Measurements from ENCODE around the gene ROBO1. TPM values are rescaled to one million over a fixed set of nuclear protein-coding genes. Genes with fewer than 3 reads are reported as not detected.

ROBO1 gene
- total RNA-seq, 1 experiment from 2014 or later = 35.5 TPM

DNA sequence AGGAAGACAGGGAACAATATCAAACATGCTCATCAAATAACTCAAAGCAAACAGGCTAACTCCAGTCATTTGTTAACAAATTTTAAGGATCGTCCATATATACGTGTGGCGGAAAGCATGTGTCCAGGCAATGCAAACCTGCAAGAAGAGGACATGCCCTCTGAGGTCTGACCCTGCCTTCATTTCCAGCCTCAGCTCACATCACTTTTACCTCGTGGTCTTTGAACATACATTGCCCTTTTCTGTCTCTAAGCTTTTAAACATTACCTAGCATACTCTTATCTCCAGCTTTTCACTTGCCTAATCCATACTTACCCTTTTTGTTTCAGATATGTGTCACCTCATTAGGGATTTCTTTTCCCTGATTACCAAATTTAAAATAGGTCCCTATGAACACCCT lies 944.4 kb downstream of the ROBO1 start:
- Histone ChIP-seq H3K4me1 (ENCODE audit: insufficient read depth, low read length) (peaks cover 15% of the 10 kb centered on the region), H3K79me2 (ENCODE audit: low read length) (no peaks in the 10 kb centered on the region), H4K20me1 (ENCODE audit: low read length) (no peaks in the 10 kb centered on the region), H3K9me2 (replicated peaks; ENCODE audit: low read length) (no peaks in the 10 kb centered on the region), H2AFZ (ENCODE audit: low read length) (no peak overlapping the region), H3K4me2 (ENCODE audit: low read length) (no peak overlapping the region), H3K9ac (ENCODE audit: low read length) (no peak overlapping the region), H3K27me3 (ENCODE audit: low read length) (no peaks in the 10 kb centered on the region), H3K9me3 (ENCODE audit: low read length) (no peaks in the 10 kb centered on the region), H3K4me3 (ENCODE audit: low read length) (no peak overlapping the region), H3K27ac (ENCODE audit: low read length) (no peak overlapping the region), H3F3A (ENCODE audit: low read length, unreplicated experiment) (no peaks in the 10 kb centered on the region), H3K36me3 (ENCODE audit: low read depth, low read length) (no peaks in the 10 kb centered on the region)
- ChIA-PET POLR2A (ENCODE audit: unreplicated experiment) (no interaction called here), CTCF (no interaction called here)
- BruUV-seq (replicated peaks) = no TSS peak
- no peak for ATAC-seq
- DNase-seq = no peak
- TF ChIP-seq, protein P1, sequence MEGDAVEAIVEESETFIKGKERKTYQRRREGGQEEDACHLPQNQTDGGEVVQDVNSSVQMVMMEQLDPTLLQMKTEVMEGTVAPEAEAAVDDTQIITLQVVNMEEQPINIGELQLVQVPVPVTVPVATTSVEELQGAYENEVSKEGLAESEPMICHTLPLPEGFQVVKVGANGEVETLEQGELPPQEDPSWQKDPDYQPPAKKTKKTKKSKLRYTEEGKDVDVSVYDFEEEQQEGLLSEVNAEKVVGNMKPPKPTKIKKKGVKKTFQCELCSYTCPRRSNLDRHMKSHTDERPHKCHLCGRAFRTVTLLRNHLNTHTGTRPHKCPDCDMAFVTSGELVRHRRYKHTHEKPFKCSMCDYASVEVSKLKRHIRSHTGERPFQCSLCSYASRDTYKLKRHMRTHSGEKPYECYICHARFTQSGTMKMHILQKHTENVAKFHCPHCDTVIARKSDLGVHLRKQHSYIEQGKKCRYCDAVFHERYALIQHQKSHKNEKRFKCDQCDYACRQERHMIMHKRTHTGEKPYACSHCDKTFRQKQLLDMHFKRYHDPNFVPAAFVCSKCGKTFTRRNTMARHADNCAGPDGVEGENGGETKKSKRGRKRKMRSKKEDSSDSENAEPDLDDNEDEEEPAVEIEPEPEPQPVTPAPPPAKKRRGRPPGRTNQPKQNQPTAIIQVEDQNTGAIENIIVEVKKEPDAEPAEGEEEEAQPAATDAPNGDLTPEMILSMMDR (conservative IDR thresholded peaks at IDR 0.05; ENCODE audit: low read depth, low read length) = no peak
- no peak for TF ChIP-seq EZH2phosphoT487 (IDR thresholded peaks at IDR 0.05; ENCODE audit: borderline replicate concordance, low read length)
- no peak for TF ChIP-seq EZH2 (IDR thresholded peaks at IDR 0.05; ENCODE audit: low read length, unreplicated experiment)
- intact Hi-C loops (cut with micrococcal nuclease) = no loop called here

DNA sequence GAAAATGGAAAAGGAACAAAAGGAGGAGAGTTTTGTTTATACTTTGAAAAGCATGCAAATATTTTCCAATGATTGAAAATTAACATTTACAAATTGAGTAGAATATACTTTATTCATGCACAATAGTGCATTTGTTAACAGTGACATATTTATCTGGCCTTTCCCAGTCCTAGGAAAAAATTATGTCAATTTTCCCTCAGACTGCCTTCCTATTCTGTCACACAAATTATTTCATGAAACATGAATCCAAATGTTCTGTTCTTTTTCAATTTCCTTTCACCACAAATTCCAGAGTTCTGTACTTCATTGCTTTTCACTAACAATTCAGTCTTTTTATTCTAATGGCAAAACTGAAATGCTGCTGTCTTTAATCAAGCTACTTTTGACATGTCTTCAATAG lies 945.1 kb downstream of the ROBO1 start:
- Histone ChIP-seq H3F3A (ENCODE audit: low read length, unreplicated experiment) (no peaks in the 10 kb centered on the region), H3K9me3 (ENCODE audit: low read length) (no peaks in the 10 kb centered on the region), H3K27me3 (ENCODE audit: low read length) (no peaks in the 10 kb centered on the region), H3K4me1 (ENCODE audit: insufficient read depth, low read length) (peaks cover 15% of the 10 kb centered on the region), H3K4me3 (ENCODE audit: low read length) (no peak overlapping the region), H4K20me1 (ENCODE audit: low read length) (no peaks in the 10 kb centered on the region), H3K4me2 (ENCODE audit: low read length) (no peak overlapping the region), H3K79me2 (ENCODE audit: low read length) (no peaks in the 10 kb centered on the region), H3K36me3 (ENCODE audit: low read depth, low read length) (no peaks in the 10 kb centered on the region), H2AFZ (ENCODE audit: low read length) (no peak overlapping the region), H3K9me2 (replicated peaks; ENCODE audit: low read length) (no peaks in the 10 kb centered on the region), H3K9ac (ENCODE audit: low read length) (no peak overlapping the region), H3K27ac (ENCODE audit: low read length) (no peak overlapping the region)
- POLR2A ChIA-PET (ENCODE audit: unreplicated experiment) = no interaction called here
- TF ChIP-seq EZH2 (IDR thresholded peaks at IDR 0.05; ENCODE audit: low read length, unreplicated experiment) (no peak), EZH2phosphoT487 (IDR thresholded peaks at IDR 0.05; ENCODE audit: borderline replicate concordance, low read length) (no peak)
- TF ChIP-seq, protein P1 (conservative IDR thresholded peaks at IDR 0.05; ENCODE audit: low read depth, low read length) = no peak
- CTCF ChIA-PET = no interaction called here
- BruUV-seq (replicated peaks) = no TSS peak
- DNase-seq (no peak), ATAC-seq (no peak)
- intact Hi-C loops (cut with micrococcal nuclease) = no loop called here

DNA sequence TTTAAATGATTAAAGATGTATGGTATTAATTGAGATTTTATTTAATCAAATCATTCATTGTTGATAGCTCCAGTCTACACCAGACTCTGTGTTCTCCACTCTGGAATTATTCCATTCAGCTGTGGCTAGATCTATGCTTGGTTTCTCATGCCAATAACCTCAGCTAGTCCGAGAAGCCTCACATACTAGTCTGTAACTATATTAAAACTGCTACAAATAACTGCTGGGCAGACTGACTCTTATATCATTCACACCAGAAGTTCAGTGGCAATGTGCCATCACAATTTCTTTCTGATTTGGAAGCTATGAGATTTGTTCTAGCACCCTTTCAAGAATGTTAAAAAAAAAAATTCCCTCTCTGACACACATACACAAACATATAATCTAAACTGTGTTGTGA lies 947.3 kb downstream of the ROBO1 start:
- H3K27me3 ChIP-seq (ENCODE audit: low read length) = no peaks in the 10 kb centered on the region

More for the DNA sequence above, 947.3 kb downstream of the ROBO1 start:
- Histone ChIP-seq H3K36me3 (ENCODE audit: low read depth, low read length) (no peaks in the 10 kb centered on the region), H3K9ac (ENCODE audit: low read length) (no peak overlapping the region), H3K9me3 (ENCODE audit: low read length) (no peaks in the 10 kb centered on the region), H3K79me2 (ENCODE audit: low read length) (no peaks in the 10 kb centered on the region), H3K4me3 (ENCODE audit: low read length) (no peak overlapping the region), H3K4me1 (ENCODE audit: insufficient read depth, low read length) (peaks cover 15% of the 10 kb centered on the region), H2AFZ (ENCODE audit: low read length) (no peak overlapping the region), H3K9me2 (replicated peaks; ENCODE audit: low read length) (no peaks in the 10 kb centered on the region), H3K4me2 (ENCODE audit: low read length) (no peak overlapping the region), H3F3A (ENCODE audit: low read length, unreplicated experiment) (no peaks in the 10 kb centered on the region), H3K27ac (ENCODE audit: low read length) (no peak overlapping the region), H4K20me1 (ENCODE audit: low read length) (no peaks in the 10 kb centered on the region)
- ATAC-seq = no peak
- ChIA-PET CTCF (no interaction called here), POLR2A (ENCODE audit: unreplicated experiment) (no interaction called here)
- DNase-seq = no peak
- no TSS peak for BruUV-seq (replicated peaks)
- intact Hi-C loops (cut with micrococcal nuclease) = no loop called here
- TF ChIP-seq EZH2 (IDR thresholded peaks at IDR 0.05; ENCODE audit: low read length, unreplicated experiment) (no peak), EZH2phosphoT487 (IDR thresholded peaks at IDR 0.05; ENCODE audit: borderline replicate concordance, low read length) (no peak)
- TF ChIP-seq, protein P1 (conservative IDR thresholded peaks at IDR 0.05; ENCODE audit: low read depth, low read length) = no peak

All from PC-3 (cell line).